ENCODE results near the gene ARHGAP32.

DNA sequence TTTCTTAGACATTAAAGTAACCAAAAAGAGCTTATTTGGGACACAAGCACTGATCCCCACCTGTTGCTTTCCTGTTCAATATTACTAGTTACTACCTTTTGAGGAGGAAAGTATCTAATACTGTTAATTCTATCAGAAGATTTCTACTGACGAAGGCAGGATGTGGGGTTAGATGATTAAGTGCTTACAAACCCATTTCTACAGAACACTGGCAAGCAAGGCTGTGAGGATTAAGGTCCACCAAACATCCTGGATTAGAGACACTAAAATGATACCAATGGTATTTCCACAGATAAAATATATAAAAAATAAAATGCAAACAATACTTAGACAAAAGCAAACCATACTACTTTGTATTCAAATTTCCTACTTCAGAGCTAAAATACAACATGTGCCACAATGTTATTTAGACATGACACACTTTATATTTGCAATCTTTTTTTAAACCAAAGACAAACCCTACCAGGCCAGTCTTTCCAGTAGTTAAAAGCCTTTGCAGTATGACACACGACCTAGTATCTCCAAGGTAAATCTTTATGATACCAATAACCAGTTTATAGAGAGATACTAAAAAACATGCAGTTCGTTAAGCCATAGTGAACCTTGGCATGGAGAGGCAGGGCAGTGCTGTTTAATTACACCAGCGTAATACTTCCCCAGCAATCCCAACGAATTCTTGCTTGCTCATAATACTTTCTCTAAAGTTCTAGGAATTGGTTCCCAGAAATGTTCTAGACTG lies 178.2 kb downstream of the ARHGAP32 start:
- TF ChIP-seq, protein P1, sequence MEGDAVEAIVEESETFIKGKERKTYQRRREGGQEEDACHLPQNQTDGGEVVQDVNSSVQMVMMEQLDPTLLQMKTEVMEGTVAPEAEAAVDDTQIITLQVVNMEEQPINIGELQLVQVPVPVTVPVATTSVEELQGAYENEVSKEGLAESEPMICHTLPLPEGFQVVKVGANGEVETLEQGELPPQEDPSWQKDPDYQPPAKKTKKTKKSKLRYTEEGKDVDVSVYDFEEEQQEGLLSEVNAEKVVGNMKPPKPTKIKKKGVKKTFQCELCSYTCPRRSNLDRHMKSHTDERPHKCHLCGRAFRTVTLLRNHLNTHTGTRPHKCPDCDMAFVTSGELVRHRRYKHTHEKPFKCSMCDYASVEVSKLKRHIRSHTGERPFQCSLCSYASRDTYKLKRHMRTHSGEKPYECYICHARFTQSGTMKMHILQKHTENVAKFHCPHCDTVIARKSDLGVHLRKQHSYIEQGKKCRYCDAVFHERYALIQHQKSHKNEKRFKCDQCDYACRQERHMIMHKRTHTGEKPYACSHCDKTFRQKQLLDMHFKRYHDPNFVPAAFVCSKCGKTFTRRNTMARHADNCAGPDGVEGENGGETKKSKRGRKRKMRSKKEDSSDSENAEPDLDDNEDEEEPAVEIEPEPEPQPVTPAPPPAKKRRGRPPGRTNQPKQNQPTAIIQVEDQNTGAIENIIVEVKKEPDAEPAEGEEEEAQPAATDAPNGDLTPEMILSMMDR (conservative IDR thresholded peaks at IDR 0.05 in 1 of 2, IDR thresholded peaks at IDR 0.05 in 1 of 2; ENCODE audit: low read depth in 1 of 2, low read length in 2 of 2), result no peak
- TF ChIP-seq EZH2 (IDR thresholded peaks at IDR 0.05; ENCODE audit: low read length, missing control alignments), result no peak

Measured in fibroblast of lung (primary cell).